IMR-90 (cell line): ENCODE results near the gene GLDC.

Experiments
- FOS ChIP-seq: fragments of 150-350 bp; IDR thresholded peaks from 2 replicates; pipeline ENCODE4 v1.6.1; 2016; ENCODE audit warnings: low read depth, low read length
- MAFK ChIP-seq: IDR thresholded peaks from 2 replicates; pipeline ENCODE4 v1.6.1; 2012; ENCODE audit warnings: low read depth, low read length, improper control_type of control experiment
- MXI1 ChIP-seq: IDR thresholded peaks from 2 replicates; pipeline ENCODE4 v1.6.1; 2012; ENCODE audit warnings: low read depth, mild to moderate bottlenecking, low read length, moderate library complexity, borderline replicate concordance
- POLR2A ChIP-seq: IDR thresholded peaks from 2 replicates; pipeline ENCODE4 v1.6.1; 2012; ENCODE audit warnings: mild to moderate bottlenecking, low read depth, low read length
- RAD21 ChIP-seq: IDR thresholded peaks from 2 replicates; pipeline ENCODE4 v1.6.1; 2012; ENCODE audit warnings: low read length, improper control_type of control experiment
- RCOR1 ChIP-seq: IDR thresholded peaks from 2 replicates; pipeline ENCODE4 v1.6.1; 2012; ENCODE audit warnings: mild to moderate bottlenecking, low read length, improper control_type of control experiment; ENCODE audit not compliant: insufficient replicate concordance
- RFX5 ChIP-seq: IDR thresholded peaks from 2 replicates; pipeline ENCODE4 v1.8.0; 2012; ENCODE audit warnings: low read depth, mild to moderate bottlenecking, low read length, moderate library complexity
- TF ChIP-seq, protein P1 (sequence below): conservative IDR thresholded peaks from 2 replicates; pipeline ENCODE4 v1.5.1; 2012; ENCODE audit warnings: mild to moderate bottlenecking, low read depth, low read length, improper control_type of control experiment
- TF ChIP-seq, protein P2 (sequence below): fragments of 150-350 bp; IDR thresholded peaks from 2 replicates; pipeline ENCODE4 v1.6.1; 2017; ENCODE audit warnings: mild to moderate bottlenecking, antibody characterized with exemption, low read length, low read depth

DNA sequence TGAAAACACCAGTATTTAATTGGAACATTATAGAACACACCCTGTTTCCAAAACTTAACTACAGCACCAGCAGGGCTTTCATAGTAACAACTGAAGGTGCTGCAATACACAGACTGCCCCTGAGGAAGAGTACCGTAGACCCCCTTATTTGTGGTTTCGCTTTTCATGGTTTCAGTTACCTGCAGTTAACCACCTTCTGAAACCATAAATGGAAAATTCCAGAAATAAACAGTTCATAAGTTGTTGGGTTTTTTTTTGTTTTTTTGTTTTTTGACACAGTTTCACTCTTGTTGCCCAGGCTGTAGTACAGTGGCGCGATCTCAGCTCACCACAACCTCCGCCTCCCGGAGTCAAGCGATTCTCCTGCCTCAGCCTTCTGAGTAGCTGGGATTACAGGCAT, 9.5 kb upstream of the GLDC start:
- TF ChIP-seq POLR2A: no peak
- TF ChIP-seq, protein P1, sequence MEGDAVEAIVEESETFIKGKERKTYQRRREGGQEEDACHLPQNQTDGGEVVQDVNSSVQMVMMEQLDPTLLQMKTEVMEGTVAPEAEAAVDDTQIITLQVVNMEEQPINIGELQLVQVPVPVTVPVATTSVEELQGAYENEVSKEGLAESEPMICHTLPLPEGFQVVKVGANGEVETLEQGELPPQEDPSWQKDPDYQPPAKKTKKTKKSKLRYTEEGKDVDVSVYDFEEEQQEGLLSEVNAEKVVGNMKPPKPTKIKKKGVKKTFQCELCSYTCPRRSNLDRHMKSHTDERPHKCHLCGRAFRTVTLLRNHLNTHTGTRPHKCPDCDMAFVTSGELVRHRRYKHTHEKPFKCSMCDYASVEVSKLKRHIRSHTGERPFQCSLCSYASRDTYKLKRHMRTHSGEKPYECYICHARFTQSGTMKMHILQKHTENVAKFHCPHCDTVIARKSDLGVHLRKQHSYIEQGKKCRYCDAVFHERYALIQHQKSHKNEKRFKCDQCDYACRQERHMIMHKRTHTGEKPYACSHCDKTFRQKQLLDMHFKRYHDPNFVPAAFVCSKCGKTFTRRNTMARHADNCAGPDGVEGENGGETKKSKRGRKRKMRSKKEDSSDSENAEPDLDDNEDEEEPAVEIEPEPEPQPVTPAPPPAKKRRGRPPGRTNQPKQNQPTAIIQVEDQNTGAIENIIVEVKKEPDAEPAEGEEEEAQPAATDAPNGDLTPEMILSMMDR: no peak
- no peak for TF ChIP-seq MXI1
- TF ChIP-seq FOS: no peak
- no peak for TF ChIP-seq MAFK
- TF ChIP-seq, protein P2, sequence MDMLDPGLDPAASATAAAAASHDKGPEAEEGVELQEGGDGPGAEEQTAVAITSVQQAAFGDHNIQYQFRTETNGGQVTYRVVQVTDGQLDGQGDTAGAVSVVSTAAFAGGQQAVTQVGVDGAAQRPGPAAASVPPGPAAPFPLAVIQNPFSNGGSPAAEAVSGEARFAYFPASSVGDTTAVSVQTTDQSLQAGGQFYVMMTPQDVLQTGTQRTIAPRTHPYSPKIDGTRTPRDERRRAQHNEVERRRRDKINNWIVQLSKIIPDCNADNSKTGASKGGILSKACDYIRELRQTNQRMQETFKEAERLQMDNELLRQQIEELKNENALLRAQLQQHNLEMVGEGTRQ: no peak
- TF ChIP-seq RFX5: no peak
- no peak for TF ChIP-seq RCOR1
- no peak for TF ChIP-seq RAD21
